ENCODE data around the gene ZFYVE1. TPM values are rescaled to one million over a fixed set of nuclear protein-coding genes. Genes with fewer than 3 reads are reported as not detected.

ZFYVE1 gene
- total and polyA plus RNA-seq, 2 of the 13 experiments (the other 11 are each of a cell fraction or from before 2014, with no cell fraction given), result 2.6 to 5.3 TPM

DNA sequence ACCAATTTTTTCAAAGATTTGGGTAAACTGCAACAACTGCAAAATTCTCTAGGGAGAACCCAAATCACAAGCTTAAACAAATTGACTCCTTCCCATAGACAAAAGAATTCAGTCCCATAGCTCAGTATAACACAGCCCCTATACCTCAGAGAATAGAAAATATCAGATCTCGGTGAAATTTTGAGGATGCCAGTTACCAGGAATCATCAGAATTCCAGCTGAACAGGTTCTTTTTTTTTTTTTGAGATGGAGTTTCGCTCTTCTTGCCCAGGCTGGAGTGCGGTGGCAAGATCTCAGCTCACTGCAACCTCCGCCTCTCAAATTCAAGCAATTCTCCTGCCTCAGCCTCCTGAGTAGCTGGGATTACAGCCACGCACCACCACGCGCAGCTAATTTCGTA lies 36.7 kb downstream of the ZFYVE1 start (continued):
- TF ChIP-seq, protein P1, sequence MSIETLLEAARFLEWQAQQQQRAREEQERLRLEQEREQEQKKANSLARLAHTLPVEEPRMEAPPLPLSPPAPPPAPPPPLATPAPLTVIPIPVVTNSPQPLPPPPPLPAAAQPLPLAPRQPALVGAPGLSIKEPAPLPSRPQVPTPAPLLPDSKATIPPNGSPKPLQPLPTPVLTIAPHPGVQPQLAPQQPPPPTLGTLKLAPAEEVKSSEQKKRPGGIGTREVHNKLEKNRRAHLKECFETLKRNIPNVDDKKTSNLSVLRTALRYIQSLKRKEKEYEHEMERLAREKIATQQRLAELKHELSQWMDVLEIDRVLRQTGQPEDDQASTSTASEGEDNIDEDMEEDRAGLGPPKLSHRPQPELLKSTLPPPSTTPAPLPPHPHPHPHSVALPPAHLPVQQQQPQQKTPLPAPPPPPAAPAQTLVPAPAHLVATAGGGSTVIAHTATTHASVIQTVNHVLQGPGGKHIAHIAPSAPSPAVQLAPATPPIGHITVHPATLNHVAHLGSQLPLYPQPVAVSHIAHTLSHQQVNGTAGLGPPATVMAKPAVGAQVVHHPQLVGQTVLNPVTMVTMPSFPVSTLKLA (IDR thresholded peaks at IDR 0.05), result no peak
- TF ChIP-seq ZNF441 (CRISPR knock-in tag; IDR thresholded peaks at IDR 0.05; ENCODE audit: borderline replicate concordance) (no peak), HIVEP1 (CRISPR knock-in tag; IDR thresholded peaks at IDR 0.05) (no peak), TGIF2 (CRISPR knock-in tag; IDR thresholded peaks at IDR 0.05) (no peak), ZNF331 (CRISPR knock-in tag; IDR thresholded peaks at IDR 0.05) (no peak), EEA1 (CRISPR knock-in tag; IDR thresholded peaks at IDR 0.05; ENCODE audit: borderline replicate concordance) (no peak), STAT5B (CRISPR knock-in tag; IDR thresholded peaks at IDR 0.05) (no peak)
- TF ChIP-seq, protein P2, sequence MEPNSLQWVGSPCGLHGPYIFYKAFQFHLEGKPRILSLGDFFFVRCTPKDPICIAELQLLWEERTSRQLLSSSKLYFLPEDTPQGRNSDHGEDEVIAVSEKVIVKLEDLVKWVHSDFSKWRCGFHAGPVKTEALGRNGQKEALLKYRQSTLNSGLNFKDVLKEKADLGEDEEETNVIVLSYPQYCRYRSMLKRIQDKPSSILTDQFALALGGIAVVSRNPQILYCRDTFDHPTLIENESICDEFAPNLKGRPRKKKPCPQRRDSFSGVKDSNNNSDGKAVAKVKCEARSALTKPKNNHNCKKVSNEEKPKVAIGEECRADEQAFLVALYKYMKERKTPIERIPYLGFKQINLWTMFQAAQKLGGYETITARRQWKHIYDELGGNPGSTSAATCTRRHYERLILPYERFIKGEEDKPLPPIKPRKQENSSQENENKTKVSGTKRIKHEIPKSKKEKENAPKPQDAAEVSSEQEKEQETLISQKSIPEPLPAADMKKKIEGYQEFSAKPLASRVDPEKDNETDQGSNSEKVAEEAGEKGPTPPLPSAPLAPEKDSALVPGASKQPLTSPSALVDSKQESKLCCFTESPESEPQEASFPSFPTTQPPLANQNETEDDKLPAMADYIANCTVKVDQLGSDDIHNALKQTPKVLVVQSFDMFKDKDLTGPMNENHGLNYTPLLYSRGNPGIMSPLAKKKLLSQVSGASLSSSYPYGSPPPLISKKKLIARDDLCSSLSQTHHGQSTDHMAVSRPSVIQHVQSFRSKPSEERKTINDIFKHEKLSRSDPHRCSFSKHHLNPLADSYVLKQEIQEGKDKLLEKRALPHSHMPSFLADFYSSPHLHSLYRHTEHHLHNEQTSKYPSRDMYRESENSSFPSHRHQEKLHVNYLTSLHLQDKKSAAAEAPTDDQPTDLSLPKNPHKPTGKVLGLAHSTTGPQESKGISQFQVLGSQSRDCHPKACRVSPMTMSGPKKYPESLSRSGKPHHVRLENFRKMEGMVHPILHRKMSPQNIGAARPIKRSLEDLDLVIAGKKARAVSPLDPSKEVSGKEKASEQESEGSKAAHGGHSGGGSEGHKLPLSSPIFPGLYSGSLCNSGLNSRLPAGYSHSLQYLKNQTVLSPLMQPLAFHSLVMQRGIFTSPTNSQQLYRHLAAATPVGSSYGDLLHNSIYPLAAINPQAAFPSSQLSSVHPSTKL (CRISPR knock-in tag; IDR thresholded peaks at IDR 0.05), result no peak

DNA sequence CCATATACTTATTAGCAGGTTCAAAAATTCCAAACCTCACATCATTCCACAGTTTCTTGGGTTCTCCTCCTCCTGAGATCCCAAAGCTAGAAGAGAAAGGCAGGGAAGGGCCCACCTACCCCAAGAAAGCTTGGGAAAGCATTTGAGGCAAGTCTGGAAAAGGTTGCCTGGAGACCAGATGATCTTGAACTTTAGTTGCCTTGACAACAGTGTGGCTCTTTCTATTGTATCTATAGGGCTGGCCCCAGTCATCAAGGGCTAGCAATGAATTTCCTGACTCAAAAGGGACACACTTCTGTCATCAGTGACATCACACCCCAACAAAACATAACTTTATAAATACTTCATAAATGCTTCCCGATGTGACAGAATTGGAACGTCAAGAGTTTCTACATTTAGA lies 40.0 kb downstream of the ZFYVE1 start:
- 97% methylated on average over 2 of the region's 2 CpGs for WGBS (ENCODE audit: low lambda C conversion rate)
- Histone ChIP-seq H3K9me3 (ENCODE audit: low read length) (no peaks in the 10 kb centered on the region), H3K79me2 (ENCODE audit: insufficient read depth, low read length) (no peaks in the 10 kb centered on the region), H4K20me1 (ENCODE audit: insufficient read depth, low read length) (no peaks in the 10 kb centered on the region), H3K4me1 (ENCODE audit: insufficient read depth, low read length) (no peaks in the 10 kb centered on the region), H2AFZ (ENCODE audit: low read length) (no peak overlapping the region), H3K36me3 (replicated peaks in 1 of 2; ENCODE audit: control insufficient read depth in 1 of 2, insufficient read depth in 2 of 2, low read length in 2 of 2) (peaks cover 0 to 2% of the 10 kb centered on the region in 2 experiments; a peak in 1 of 5 replicates), H3K4me3 (replicated peaks in 1 of 3; ENCODE audit: insufficient read depth in 1 of 3, low read depth in 2 of 3, low read length in 3 of 3) (no peak overlapping the region), H3K9ac (ENCODE audit: insufficient read depth, low read depth, low read length) (no peak overlapping the region), H3K27ac (ENCODE audit: extremely low read length, insufficient read depth, low read length) (no peak overlapping the region), H3K27me3 (ENCODE audit: control insufficient read depth in 1 of 2, insufficient read depth in 2 of 2, low read length in 2 of 2) (no peaks in the 10 kb centered on the region), H3K4me2 (ENCODE audit: low read depth, low read length) (no peak overlapping the region)
- TF ChIP-seq, protein P3, sequence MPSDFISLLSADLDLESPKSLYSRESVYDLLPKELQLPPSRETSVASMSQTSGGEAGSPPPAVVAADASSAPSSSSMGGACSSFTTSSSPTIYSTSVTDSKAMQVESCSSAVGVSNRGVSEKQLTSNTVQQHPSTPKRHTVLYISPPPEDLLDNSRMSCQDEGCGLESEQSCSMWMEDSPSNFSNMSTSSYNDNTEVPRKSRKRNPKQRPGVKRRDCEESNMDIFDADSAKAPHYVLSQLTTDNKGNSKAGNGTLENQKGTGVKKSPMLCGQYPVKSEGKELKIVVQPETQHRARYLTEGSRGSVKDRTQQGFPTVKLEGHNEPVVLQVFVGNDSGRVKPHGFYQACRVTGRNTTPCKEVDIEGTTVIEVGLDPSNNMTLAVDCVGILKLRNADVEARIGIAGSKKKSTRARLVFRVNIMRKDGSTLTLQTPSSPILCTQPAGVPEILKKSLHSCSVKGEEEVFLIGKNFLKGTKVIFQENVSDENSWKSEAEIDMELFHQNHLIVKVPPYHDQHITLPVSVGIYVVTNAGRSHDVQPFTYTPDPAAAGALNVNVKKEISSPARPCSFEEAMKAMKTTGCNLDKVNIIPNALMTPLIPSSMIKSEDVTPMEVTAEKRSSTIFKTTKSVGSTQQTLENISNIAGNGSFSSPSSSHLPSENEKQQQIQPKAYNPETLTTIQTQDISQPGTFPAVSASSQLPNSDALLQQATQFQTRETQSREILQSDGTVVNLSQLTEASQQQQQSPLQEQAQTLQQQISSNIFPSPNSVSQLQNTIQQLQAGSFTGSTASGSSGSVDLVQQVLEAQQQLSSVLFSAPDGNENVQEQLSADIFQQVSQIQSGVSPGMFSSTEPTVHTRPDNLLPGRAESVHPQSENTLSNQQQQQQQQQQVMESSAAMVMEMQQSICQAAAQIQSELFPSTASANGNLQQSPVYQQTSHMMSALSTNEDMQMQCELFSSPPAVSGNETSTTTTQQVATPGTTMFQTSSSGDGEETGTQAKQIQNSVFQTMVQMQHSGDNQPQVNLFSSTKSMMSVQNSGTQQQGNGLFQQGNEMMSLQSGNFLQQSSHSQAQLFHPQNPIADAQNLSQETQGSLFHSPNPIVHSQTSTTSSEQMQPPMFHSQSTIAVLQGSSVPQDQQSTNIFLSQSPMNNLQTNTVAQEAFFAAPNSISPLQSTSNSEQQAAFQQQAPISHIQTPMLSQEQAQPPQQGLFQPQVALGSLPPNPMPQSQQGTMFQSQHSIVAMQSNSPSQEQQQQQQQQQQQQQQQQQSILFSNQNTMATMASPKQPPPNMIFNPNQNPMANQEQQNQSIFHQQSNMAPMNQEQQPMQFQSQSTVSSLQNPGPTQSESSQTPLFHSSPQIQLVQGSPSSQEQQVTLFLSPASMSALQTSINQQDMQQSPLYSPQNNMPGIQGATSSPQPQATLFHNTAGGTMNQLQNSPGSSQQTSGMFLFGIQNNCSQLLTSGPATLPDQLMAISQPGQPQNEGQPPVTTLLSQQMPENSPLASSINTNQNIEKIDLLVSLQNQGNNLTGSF (CRISPR knock-in tag; IDR thresholded peaks at IDR 0.05), result no peak
- TF ChIP-seq, protein P4, sequence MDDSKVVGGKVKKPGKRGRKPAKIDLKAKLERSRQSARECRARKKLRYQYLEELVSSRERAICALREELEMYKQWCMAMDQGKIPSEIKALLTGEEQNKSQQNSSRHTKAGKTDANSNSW (CRISPR knock-in tag; IDR thresholded peaks at IDR 0.05; ENCODE audit: borderline replicate concordance), result no peak
- TF ChIP-seq CREB1 (IDR thresholded peaks at IDR 0.05) (peak; percentile 44), CREB1 (CRISPR knock-in tag; IDR thresholded peaks at IDR 0.05) (no peak)
- no TSS peak for BruUV-seq (replicated peaks)
- DNase-seq (ENCODE audit: low spot score), result no peak
- ChIA-PET POLR2A (no interaction called here), CTCF (ENCODE audit: low intra/inter-chr PET ratio, low total read pairs) (no interaction called here)
- intact Hi-C loops (cut with micrococcal nuclease; ENCODE audit: unreplicated experiment) (no loop called here), in situ Hi-C loops (cut with HindIII; ENCODE audit: extremely low pct_ligation_motif_present, low pct_unique_long_range_greater_than_20kb) (no loop called here)
- no peak for ATAC-seq
- no peak for FAIRE-seq

All from HepG2 (cell line).